RWPE1 (cell line): ENCODE results near the gene ZFPM1.
A peak's percentile ranks its signal among the peaks of the same experiment; 100 is the strongest.

Experiments
- CTCF ChIA-PET: fragments of 350-600 bp; sonication (Branson Sonifier 250); formaldehyde crosslinking; extraction: SDS; loops from one replicate; lab custom pipeline; 2021; lab: Yijun Ruan, JAX
- POLR2A ChIA-PET: fragments of 400-600 bp; formaldehyde crosslinking; extraction: SDS; loops from one replicate; lab custom pipeline; 2020; ENCODE audit warnings: antibody characterized with exemption; ENCODE audit not compliant: low non-redundant PET; lab: Yijun Ruan, JAX
- DNase-seq: peaks from one replicate; pipeline ENCODE4 v3.0.0; 2012; ENCODE audit warnings: low spot score
- H3K27ac ChIP-seq: fragments of 450-650 bp; 2 replicates; pipeline ENCODE4 v1.5.1; 2017
- CTCF ChIP-seq: fragments of 450-650 bp; conservative IDR thresholded peaks from 2 replicates; pipeline ENCODE4 v1.5.1; 2017; ENCODE audit warnings: low read depth, mild to moderate bottlenecking

Gene ZFPM1

GRCh38 chr16:88446061-88446460 is 7.0 kb upstream of the ZFPM1 start:
- DNase-seq = no peak

GRCh38 chr16:88446736-88447135 is 6.3 kb upstream of the ZFPM1 start:
- H3K27ac ChIP-seq = no peak overlapping the region
- CTCF ChIA-PET = no interaction called here
- DNase-seq = no peak
- no peak for TF ChIP-seq CTCF
- POLR2A ChIA-PET = no interaction called here

More at GRCh38 chr16:88446061-88446460, 7.0 kb upstream of the ZFPM1 start:
- no peak for TF ChIP-seq CTCF
- CTCF ChIA-PET = no interaction called here
- POLR2A ChIA-PET = no interaction called here
- H3K27ac ChIP-seq = no peak overlapping the region

GRCh38 chr16:88447881-88448280 is 5.2 kb upstream of the ZFPM1 start:
- no peak for TF ChIP-seq CTCF
- POLR2A ChIA-PET = no interaction called here
- DNase-seq = no peak
- CTCF ChIA-PET = no interaction called here
- H3K27ac ChIP-seq = no peak overlapping the region

GRCh38 chr16:88448461-88449266 is 4.4 kb upstream of the ZFPM1 start:
- ChIA-PET POLR2A (no interaction called here), CTCF (interaction anchor here (0.8 kb wide), 1 partner anchor 11 kb away, joined by 3 read pairs; no protein-coding TSS in a partner anchor)
- no peak for TF ChIP-seq CTCF
- DNase-seq = no peak
- H3K27ac ChIP-seq = no peak overlapping the region

GRCh38 chr16:88449267-88449561 is 3.9 kb upstream of the ZFPM1 start:
- POLR2A ChIA-PET = no interaction called here
- CTCF ChIA-PET = interaction anchor here (0.6 to 0.8 kb wide), 2 partner anchors 11 to 185 kb away, joined by 3 to 5 read pairs; no protein-coding TSS in a partner anchor
- no peak overlapping the region for H3K27ac ChIP-seq
- no peak for DNase-seq
- no peak for TF ChIP-seq CTCF

GRCh38 chr16:88451586-88452481 is 1.2 kb upstream of the ZFPM1 start:
- CTCF ChIA-PET = interaction anchor here (1.2 kb wide), 1 partner anchor 175 kb away, joined by 4 read pairs; no protein-coding TSS in a partner anchor
- TF ChIP-seq CTCF = no peak
- no peak for DNase-seq
- POLR2A ChIA-PET = no interaction called here
- peak overlapping the region; percentile 80 for H3K27ac ChIP-seq
